HG02938 (cell line): ENCODE results near the gene SNED1.

Source experiments
- ATAC-seq: cut with Tn5 transposase; IDR thresholded peaks from one replicate; pipeline ENCODE4 v1.9.1; 2021; ENCODE audit warnings: mild to moderate bottlenecking, moderate library complexity; ENCODE audit not compliant: unreplicated experiment

The SNED1 gene

GRCh38 chr2:241142063-241142462, 143.6 kb downstream of the SNED1 start:
- no peak for ATAC-seq

GRCh38 chr2:241142593-241142992, 144.2 kb downstream of the SNED1 start:
- ATAC-seq: no peak
